T-cell (primary cell): ENCODE measurements around the gene EDARADD. TPM values are rescaled to one million over a fixed set of nuclear protein-coding genes. Genes with fewer than 3 reads are reported as not detected.

Experiments
- ATAC-seq, 4 experiments: fragments of 200-7000 bp in 3 of 4; fragments of 150-1000 bp in 1 of 4; cut with Tn5 transposase; replicated peaks in 1 of 4; 1 replicate in 3 of 4; 2 replicates in 1 of 4; pipeline ENCODE4 v1.10.0; 2021; ENCODE audit warnings: moderate library complexity in 3 of 4, mild to moderate bottlenecking in 2 of 4, moderate number of reproducible peaks in 1 of 4
- CTCF ChIA-PET, 2 donors: fragments of 300-600 bp; sonication (Branson Sonifier 250); formaldehyde crosslinking; loops; one replicate each; lab custom pipeline; 2022; ENCODE audit warnings: antibody characterized with exemption in 2 of 2; lab: Charles Lee
- POLR2A ChIA-PET, 2 donors: fragments of 300-600 bp; sonication (Branson Sonifier 250); formaldehyde crosslinking; loops; one replicate each; lab custom pipeline; 2022; ENCODE audit warnings: antibody characterized with exemption in 2 of 2; lab: Charles Lee
- DNase-seq, 35 experiments: peaks; one replicate each; pipeline versions ENCODE4 v3.0.0 to v3.0.0-alpha.2; 2013 to 2023
- H3K27ac ChIP-seq: one replicate; pipeline ENCODE4 v1.5.1; 2013; ENCODE audit warnings: low read length
- H3K27me3 ChIP-seq, 2 experiments: replicated peaks in 1 of 2; 1 replicate in 1 of 2; 2 replicates in 1 of 2; pipeline versions ENCODE4 v1.6.1 to v1.7.0; 2013; ENCODE audit warnings: low read length in 1 of 2, mixed read lengths in 1 of 2; ENCODE audit not compliant: control insufficient read depth in 2 of 2, insufficient read depth in 2 of 2; ENCODE audit errors: extremely low read depth in 1 of 2
- H3K36me3 ChIP-seq, 2 donors: 1 replicate in 1 of 2; 2 replicates in 1 of 2; pipeline versions ENCODE4 v1.6.1 to v1.7.0; 2013; ENCODE audit warnings: low read length in 1 of 2; ENCODE audit not compliant: control insufficient read depth in 2 of 2, insufficient read depth in 1 of 2; ENCODE audit errors: extremely low read depth in 1 of 2
- H3K4me1 ChIP-seq, 2 experiments: 1 replicate in 1 of 2; 2 replicates in 1 of 2; pipeline versions ENCODE4 v1.6.1 to v1.7.0; 2013; ENCODE audit warnings: low read length in 2 of 2, mixed read lengths in 1 of 2; ENCODE audit not compliant: insufficient read depth in 2 of 2, control insufficient read depth in 1 of 2; ENCODE audit errors: extremely low read depth in 1 of 2
- H3K4me3 ChIP-seq, 2 donors: 1 replicate in 1 of 2; 2 replicates in 1 of 2; pipeline versions ENCODE4 v1.5.1 to v1.7.0; 2013; ENCODE audit warnings: mild to moderate bottlenecking in 2 of 2, low read length in 1 of 2, moderate library complexity in 1 of 2; ENCODE audit not compliant: control insufficient read depth in 1 of 2; ENCODE audit errors: extremely low read depth in 1 of 2
- H3K9me3 ChIP-seq: 2 replicates; pipeline ENCODE4 v1.7.0; 2013
- H3K27ac Mint-ChIP-seq, 2 donors: one replicate each; pipeline ENCODE4 v1.8.0; 2020 to 2021; ENCODE audit warnings: mild to moderate bottlenecking in 2 of 2, mixed read lengths in 2 of 2
- H3K27me3 Mint-ChIP-seq, 2 donors: one replicate each; pipeline ENCODE4 v1.8.0; 2021 to 2022; ENCODE audit warnings: mixed read lengths in 2 of 2
- H3K36me3 Mint-ChIP-seq: one replicate; pipeline ENCODE4 v1.8.0; 2021; ENCODE audit warnings: mixed read lengths
- H3K4me1 Mint-ChIP-seq, 3 donors: one replicate each; pipeline ENCODE4 v1.8.0; 2020 to 2022; ENCODE audit warnings: mixed read lengths in 3 of 3, mild to moderate bottlenecking in 1 of 3
- H3K4me3 Mint-ChIP-seq, 3 donors: one replicate each; pipeline ENCODE4 v1.8.0; 2020 to 2022; ENCODE audit warnings: mild to moderate bottlenecking in 3 of 3, mixed read lengths in 3 of 3, moderate library complexity in 3 of 3
- H3K9me3 Mint-ChIP-seq, 3 donors: one replicate each; pipeline ENCODE4 v1.8.0; 2020 to 2022; ENCODE audit warnings: mixed read lengths in 3 of 3
- WGBS: methylation state at CpG from one replicate; pipeline ENCODE4 v1.1.5; 2013; ENCODE audit warnings: missing lambda C conversion rate; ENCODE audit not compliant: insufficient coverage; 5-methylcytosine and 5-hydroxymethylcytosine counted together
- total RNA-seq, 35 experiments: library from RNA in 6 of 35; stranded (reverse) in 6 of 35; fragments of 120-200 nt in 1 of 35; gene quantifications; one replicate each; pipeline versions ENCODE4 v1.2.1 to v1.2.4 and lab custom pipeline; 2013 to 2026

Gene EDARADD
- total RNA-seq, 5 donors from 2014 or later (not counting 1 experiment from before 2014, with no cell fraction given), result 1.3 to 5.7 (median 4.2) TPM

DNA sequence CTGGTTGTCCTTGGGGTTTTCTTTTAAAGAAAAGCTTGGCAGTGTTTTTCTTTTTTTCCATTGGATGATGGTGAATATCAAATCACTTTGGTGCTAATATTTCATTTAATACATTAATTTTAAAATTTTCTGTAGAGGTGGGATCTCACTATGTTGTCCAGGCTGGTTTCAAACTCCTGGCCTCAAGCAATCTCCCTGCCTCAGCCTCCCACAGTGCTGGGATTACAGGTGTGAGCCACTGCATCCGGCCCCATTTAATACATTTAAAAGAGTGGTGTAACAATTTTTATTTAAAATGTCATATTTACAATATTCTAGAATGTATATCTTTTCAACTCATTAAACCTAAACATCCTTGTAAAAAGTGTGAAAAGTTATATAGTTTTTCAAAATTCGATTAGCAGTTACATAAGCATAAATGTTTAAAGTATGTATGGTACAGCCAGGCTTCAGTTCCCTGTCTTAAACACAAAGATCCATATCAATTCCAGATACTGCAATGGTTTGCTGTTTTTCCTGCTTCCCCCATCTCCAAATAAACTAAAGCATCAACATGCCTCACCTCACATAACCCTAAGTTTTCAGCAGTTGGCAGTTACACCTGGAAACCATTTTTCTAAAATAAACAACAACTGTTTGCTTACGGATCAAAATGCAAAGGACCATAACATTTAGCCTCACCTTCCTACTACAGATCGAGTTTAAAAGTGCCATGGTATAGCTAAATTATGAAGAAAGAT lies 120.8 kb downstream of the EDARADD start:
- Histone ChIP-seq H3K36me3 (no peaks in the 10 kb centered on the region), H3K4me1 (peaks cover 10 to 13% of the 10 kb centered on the region in 2 experiments), H3K4me3 (no peak overlapping the region), H3K27me3 (no peaks in the 10 kb centered on the region), H3K9me3 (no peaks in the 10 kb centered on the region), H3K27ac (no peak overlapping the region)
- Mint-ChIP-seq H3K27me3 (peaks cover 0 to 4% of the 10 kb centered on the region in 2 donors), H3K9me3 (no peaks in the 10 kb centered on the region), H3K36me3 (no peaks in the 10 kb centered on the region), H3K4me1 (peaks cover 19 to 44% (median 39%) of the 10 kb centered on the region in 3 donors), H3K27ac (peak overlapping the region; percentile 93 to 96), H3K4me3 (no peak overlapping the region)
- ChIA-PET POLR2A (no interaction called here), CTCF (interaction anchor here in 1 of 2 donors (0.5 kb wide), 1 partner anchor 193 kb away, joined by 3 read pairs; no protein-coding TSS in a partner anchor)
- DNase-seq, result no peak
- ATAC-seq, result no peak
- no CpG with 5 or more reads among the region's 4 CpGs for WGBS

DNA sequence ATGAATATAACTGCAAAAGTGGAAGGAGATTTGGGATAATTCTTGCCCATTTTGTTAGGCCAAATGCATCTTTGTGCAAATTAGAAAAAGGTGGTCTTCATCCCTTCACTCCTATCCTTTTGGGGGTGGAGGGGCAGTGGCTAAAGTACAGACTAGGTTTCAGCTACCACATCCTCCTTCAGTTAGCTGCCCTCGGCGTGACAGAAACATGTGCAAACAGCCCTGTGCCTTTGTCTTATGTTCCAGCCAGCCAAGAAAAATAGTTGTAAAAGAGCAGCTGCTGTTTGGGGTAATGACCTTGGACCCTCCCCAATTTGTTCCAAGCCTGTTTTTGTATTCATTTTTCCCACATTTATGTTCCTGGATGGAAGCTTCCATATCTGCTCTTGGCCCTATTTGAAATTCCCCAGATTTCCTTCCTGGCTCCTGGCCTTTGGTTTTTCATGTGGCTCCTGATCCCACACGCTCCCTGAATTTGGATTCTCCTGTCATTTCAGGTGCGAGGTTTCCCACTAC lies 121.4 kb downstream of the EDARADD start:
- no peak overlapping the region for H3K4me3 ChIP-seq
- ATAC-seq, result no peak
- ChIA-PET POLR2A (no interaction called here), CTCF (interaction anchor here in 1 of 2 donors (0.5 kb wide), 1 partner anchor 194 kb away, joined by 3 read pairs; no protein-coding TSS in a partner anchor)
- H3K27ac ChIP-seq, result no peak overlapping the region
- no peaks in the 10 kb centered on the region for H3K9me3 Mint-ChIP-seq
- 100% methylated on average over 1 of the region's 4 CpGs for WGBS
- H3K36me3 ChIP-seq, result no peaks in the 10 kb centered on the region
- peak overlapping the region; percentile 93 to 96 for H3K27ac Mint-ChIP-seq
- DNase-seq, result no peak
- H3K4me1 ChIP-seq, result peaks cover 10 to 13% of the 10 kb centered on the region in 2 experiments
- H3K9me3 ChIP-seq, result no peaks in the 10 kb centered on the region
- H3K36me3 Mint-ChIP-seq, result no peaks in the 10 kb centered on the region
- H3K27me3 Mint-ChIP-seq, result no peaks in the 10 kb centered on the region
- peaks cover 19 to 40% (median 33%) of the 10 kb centered on the region in 3 donors for H3K4me1 Mint-ChIP-seq
- peak overlapping the region in 1 of 3 donors; percentile 75 for H3K4me3 Mint-ChIP-seq
- H3K27me3 ChIP-seq, result no peaks in the 10 kb centered on the region

DNA sequence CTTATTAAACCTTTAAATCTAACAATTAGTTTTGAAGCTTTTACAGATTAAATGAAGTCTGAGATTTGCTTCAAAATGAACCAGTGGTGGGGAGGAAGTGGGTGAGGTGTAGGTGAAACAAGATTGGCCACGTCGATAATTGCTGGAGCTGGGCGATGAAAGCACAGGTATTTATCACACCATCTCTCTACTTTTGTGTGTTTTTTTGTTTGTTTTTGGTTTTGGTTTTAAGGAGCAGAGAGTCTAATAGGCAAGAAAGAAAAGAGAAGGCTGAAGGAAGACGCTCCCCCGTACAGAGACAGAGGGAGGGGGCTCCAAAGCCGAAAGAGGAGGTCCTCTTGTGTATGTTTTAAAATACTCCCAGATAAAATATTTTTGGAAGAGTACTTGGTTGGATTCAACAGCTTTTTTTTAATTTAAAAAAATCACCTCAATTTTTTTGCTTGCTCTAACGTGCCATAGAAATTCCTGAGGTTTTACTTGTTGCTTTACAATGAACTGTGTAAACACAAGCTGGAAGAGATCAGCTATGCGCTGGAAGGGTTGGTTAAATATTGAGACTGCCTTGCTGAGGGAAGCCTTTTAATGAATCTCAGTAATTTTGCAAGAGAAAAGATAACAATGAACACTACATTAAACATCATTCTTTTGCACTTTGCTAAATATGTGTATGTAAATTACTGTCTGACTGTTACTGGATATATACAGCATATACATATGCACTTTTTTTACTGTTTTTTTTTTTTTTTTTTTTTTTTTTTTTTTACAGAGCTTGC lies 123.0 kb downstream of the EDARADD start:
- DNase-seq (peak in 33 of 35 experiments; percentile 10 to 65 (median 30)), ATAC-seq (peak; percentile 90 to 94 (median 92))
- no CpG with 5 or more reads among the region's 8 CpGs for WGBS
- Histone ChIP-seq H3K9me3 (no peaks in the 10 kb centered on the region), H3K36me3 (no peaks in the 10 kb centered on the region), H3K4me1 (peaks cover 10 to 13% of the 10 kb centered on the region in 2 experiments), H3K4me3 (peak overlapping the region in 1 of 2 donors; percentile 12), H3K27me3 (no peaks in the 10 kb centered on the region), H3K27ac (peak overlapping the region; percentile 59)
- no peaks in the 10 kb centered on the region for H3K36me3 Mint-ChIP-seq
- no peaks in the 10 kb centered on the region for H3K27me3 Mint-ChIP-seq
- H3K4me3 Mint-ChIP-seq, result peak overlapping the region; percentile 72 to 75 (median 73)
- ChIA-PET CTCF (interaction anchor here (0.5 to 1.3 kb wide), 6 partner anchors 9 to 66 kb away, joined by 3 to 12 read pairs (median 4); no protein-coding TSS in a partner anchor), POLR2A (interaction anchor here (0.6 to 1.0 kb wide), 7 partner anchors 18 to 492 kb away, joined by 3 to 6 read pairs (median 4); no protein-coding TSS in a partner anchor)
- peaks cover 19 to 39% (median 33%) of the 10 kb centered on the region in 3 donors for H3K4me1 Mint-ChIP-seq
- H3K9me3 Mint-ChIP-seq, result no peaks in the 10 kb centered on the region
- peak overlapping the region; percentile 93 to 96 for H3K27ac Mint-ChIP-seq

DNA sequence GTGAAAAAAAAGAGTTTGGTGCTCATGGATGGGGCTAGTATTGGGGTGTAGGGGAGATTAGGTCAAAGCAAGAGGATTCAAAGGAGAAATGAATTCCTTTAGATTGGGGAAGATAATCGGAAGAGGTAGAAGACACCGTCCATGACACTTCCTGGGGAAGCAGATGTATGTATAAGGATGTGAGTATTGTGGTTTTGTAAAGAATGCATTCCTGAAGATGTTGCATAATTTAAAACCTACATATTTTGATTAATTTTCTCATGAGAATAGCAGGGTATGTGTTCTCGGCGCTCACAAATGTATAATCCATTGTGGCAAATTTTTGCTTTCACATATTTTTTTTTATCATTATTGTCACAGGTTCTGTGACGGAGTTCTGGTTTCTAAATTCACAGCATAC lies 124.2 kb downstream of the EDARADD start:
- no peak overlapping the region for H3K4me3 ChIP-seq
- ChIA-PET POLR2A (interaction anchor here in 1 of 2 donors (1.0 kb wide), 1 partner anchor 276 kb away, joined by 4 read pairs; no protein-coding TSS in a partner anchor), CTCF (interaction anchor here in 1 of 2 donors (0.6 kb wide), 1 partner anchor 456 kb away, joined by 3 read pairs; no protein-coding TSS in a partner anchor)
- Mint-ChIP-seq H3K27ac (peak overlapping the region; percentile 66 to 96), H3K4me1 (peaks cover 26 to 48% (median 43%) of the 10 kb centered on the region in 3 donors), H3K4me3 (no peak overlapping the region), H3K27me3 (no peaks in the 10 kb centered on the region), H3K9me3 (no peaks in the 10 kb centered on the region), H3K36me3 (no peaks in the 10 kb centered on the region)
- no peaks in the 10 kb centered on the region for H3K9me3 ChIP-seq
- H3K4me1 ChIP-seq, result peaks cover 13% of the 10 kb centered on the region in 2 experiments
- DNase-seq (no peak), ATAC-seq (no peak)
- no peaks in the 10 kb centered on the region for H3K36me3 ChIP-seq
- no peak overlapping the region for H3K27ac ChIP-seq
- H3K27me3 ChIP-seq, result no peaks in the 10 kb centered on the region
- WGBS, result no CpG with 5 or more reads among the region's 5 CpGs

DNA sequence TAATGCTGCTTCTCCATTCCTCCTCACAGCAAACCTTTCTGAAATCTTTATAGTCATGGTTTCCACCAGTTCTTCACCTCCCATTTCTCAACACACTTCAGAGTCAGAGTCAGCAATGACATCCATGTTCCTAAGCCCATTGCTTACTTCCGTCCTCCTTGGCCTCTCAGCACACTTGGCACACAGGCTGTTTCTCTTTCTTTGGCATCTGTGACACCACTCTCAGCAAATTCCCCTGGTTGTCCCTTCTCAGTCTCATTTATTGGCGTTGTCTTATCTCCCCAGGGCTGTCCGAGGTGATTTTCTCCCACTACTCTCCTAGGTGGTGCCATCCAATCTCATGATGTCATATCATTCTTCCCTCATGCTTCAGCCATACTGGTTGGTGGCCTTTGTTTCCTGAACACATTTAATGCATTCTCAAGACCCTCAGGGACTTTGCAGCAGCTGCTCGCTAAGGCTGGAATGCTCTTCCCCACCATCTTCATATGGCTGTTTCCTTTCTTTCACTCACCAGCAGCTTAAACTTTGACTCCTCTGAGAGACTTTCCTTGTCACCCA lies 126.4 kb downstream of the EDARADD start:
- Histone ChIP-seq H3K36me3 (no peaks in the 10 kb centered on the region), H3K4me1 (peaks cover 17 to 20% of the 10 kb centered on the region in 2 experiments), H3K27ac (no peak overlapping the region), H3K4me3 (no peak overlapping the region), H3K27me3 (no peaks in the 10 kb centered on the region), H3K9me3 (no peaks in the 10 kb centered on the region)
- 91% methylated on average over 4 of the region's 4 CpGs for WGBS
- Mint-ChIP-seq H3K27ac (no peak overlapping the region), H3K9me3 (no peaks in the 10 kb centered on the region), H3K4me1 (peaks cover 36 to 55% (median 50%) of the 10 kb centered on the region in 3 donors), H3K27me3 (no peaks in the 10 kb centered on the region), H3K36me3 (no peaks in the 10 kb centered on the region), H3K4me3 (no peak overlapping the region)
- CTCF ChIA-PET, result interaction anchor here in 1 of 2 donors (0.6 kb wide), 1 partner anchor 20 kb away, joined by 4 read pairs; no protein-coding TSS in a partner anchor
- ATAC-seq, result no peak
- DNase-seq, result no peak
- POLR2A ChIA-PET, result no interaction called here
